ENCODE data around the gene FOXP1. TPM values are rescaled to one million over a fixed set of nuclear protein-coding genes. Genes with fewer than 3 reads are reported as not detected.

Gene FOXP1
- total and polyA plus RNA-seq, 2 of the 13 experiments (the other 11 are each of a cell fraction or from before 2014, with no cell fraction given), result 40.4 to 59.0 TPM

DNA sequence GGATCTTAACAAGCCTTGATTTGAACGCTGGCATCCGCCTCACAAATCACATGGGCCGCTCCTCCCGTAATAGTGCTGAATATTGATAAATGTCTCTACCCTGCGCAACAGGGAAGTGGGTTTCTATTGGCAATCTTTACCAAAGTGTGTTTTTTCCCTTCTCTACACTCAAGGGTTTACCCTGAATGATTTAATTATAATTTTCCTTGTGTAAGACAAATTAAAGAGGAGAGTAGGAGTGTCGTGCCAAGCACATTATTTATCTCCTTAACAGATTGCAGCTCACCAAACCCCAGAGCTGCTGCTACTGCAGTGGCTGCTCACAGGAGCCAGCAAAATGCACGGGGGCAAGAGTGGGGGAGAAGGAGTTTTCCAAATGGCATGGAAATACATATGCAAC, 545.8 kb downstream of the FOXP1 start (continued):
- TF ChIP-seq, protein P1, sequence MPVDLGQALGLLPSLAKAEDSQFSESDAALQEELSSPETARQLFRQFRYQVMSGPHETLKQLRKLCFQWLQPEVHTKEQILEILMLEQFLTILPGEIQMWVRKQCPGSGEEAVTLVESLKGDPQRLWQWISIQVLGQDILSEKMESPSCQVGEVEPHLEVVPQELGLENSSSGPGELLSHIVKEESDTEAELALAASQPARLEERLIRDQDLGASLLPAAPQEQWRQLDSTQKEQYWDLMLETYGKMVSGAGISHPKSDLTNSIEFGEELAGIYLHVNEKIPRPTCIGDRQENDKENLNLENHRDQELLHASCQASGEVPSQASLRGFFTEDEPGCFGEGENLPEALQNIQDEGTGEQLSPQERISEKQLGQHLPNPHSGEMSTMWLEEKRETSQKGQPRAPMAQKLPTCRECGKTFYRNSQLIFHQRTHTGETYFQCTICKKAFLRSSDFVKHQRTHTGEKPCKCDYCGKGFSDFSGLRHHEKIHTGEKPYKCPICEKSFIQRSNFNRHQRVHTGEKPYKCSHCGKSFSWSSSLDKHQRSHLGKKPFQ (CRISPR knock-in tag; IDR thresholded peaks at IDR 0.05; ENCODE audit: insufficient replicate concordance), result no peak
- TF ChIP-seq SKI (IDR thresholded peaks at IDR 0.05; ENCODE audit: partially characterized antibody) (no peak), NR2F6 (IDR thresholded peaks at IDR 0.05) (no peak), NR2F6 (CRISPR knock-in tag; IDR thresholded peaks at IDR 0.05) (no peak)

DNA sequence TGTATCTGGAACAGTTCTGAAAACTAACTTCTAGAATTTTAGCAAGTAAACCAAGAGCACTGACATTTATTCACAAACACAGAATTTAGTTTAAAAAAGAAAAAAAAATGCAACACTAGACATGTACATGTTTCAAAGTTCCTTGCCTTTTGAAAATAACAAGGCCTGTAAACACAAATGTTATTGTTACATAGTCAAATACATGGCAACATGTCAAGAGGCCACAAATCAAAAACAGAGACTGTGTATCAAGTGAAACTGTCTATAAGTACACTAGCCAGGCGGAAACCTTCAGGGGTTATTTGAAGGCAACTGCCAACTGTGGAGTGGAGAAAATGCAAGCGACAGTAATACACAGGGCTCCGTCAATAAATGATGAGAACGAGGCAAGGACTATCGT, 547.6 kb downstream of the FOXP1 start:
- 0 out of 2 replicates have a peak, but pooled peaks cover 4% of the 10 kb centered on the region for H4K20me1 ChIP-seq (ENCODE audit: insufficient read depth, low read length)
- DNase-seq (ENCODE audit: low spot score) (no peak), ATAC-seq (no peak), FAIRE-seq (no peak)
- CTCF ChIA-PET (ENCODE audit: low intra/inter-chr PET ratio, low total read pairs), result no interaction called here
- H3K27ac ChIP-seq (ENCODE audit: extremely low read length, insufficient read depth, low read length), result no peak overlapping the region
- H3K4me1 ChIP-seq (ENCODE audit: insufficient read depth, low read length), result peaks cover 26% of the 10 kb centered on the region
- H3K79me2 ChIP-seq (ENCODE audit: insufficient read depth, low read length), result peaks cover 19% of the 10 kb centered on the region
- H3K36me3 ChIP-seq (replicated peaks in 1 of 2; ENCODE audit: control insufficient read depth in 1 of 2, insufficient read depth in 2 of 2, low read length in 2 of 2), result peaks cover 29 to 85% of the 10 kb centered on the region in 2 experiments
- no peak overlapping the region for H3K9ac ChIP-seq (ENCODE audit: insufficient read depth, low read depth, low read length)
- no peak overlapping the region for H3K4me2 ChIP-seq (ENCODE audit: low read depth, low read length)
- no peaks in the 10 kb centered on the region for H3K9me3 ChIP-seq (ENCODE audit: low read length)
- no TSS peak for BruUV-seq (replicated peaks)
- no peak overlapping the region for H2AFZ ChIP-seq (ENCODE audit: low read length)
- H3K27me3 ChIP-seq (ENCODE audit: control insufficient read depth in 1 of 2, insufficient read depth in 2 of 2, low read length in 2 of 2), result no peaks in the 10 kb centered on the region
- in situ Hi-C loops (cut with HindIII; ENCODE audit: extremely low pct_ligation_motif_present, low pct_unique_long_range_greater_than_20kb), result no loop called here
- 97% methylated on average over 5 of the region's 5 CpGs for WGBS (ENCODE audit: low lambda C conversion rate)
- POLR2A ChIA-PET, result no interaction called here
- no peak overlapping the region for H3K4me3 ChIP-seq (replicated peaks in 1 of 3; ENCODE audit: insufficient read depth in 1 of 3, low read depth in 2 of 3, low read length in 3 of 3)
- intact Hi-C loops (cut with micrococcal nuclease; ENCODE audit: unreplicated experiment), result no loop called here
- TF ChIP-seq GABPB1 (CRISPR knock-in tag; IDR thresholded peaks at IDR 0.05), result no peak
- no peak for TF ChIP-seq ZNF839 (CRISPR knock-in tag; IDR thresholded peaks at IDR 0.05; ENCODE audit: borderline replicate concordance)
- TF ChIP-seq KDM4B (CRISPR knock-in tag; IDR thresholded peaks at IDR 0.05), result no peak
- TF ChIP-seq ERF (CRISPR knock-in tag; IDR thresholded peaks at IDR 0.05), result no peak
- TF ChIP-seq ZFYVE20 (CRISPR knock-in tag; IDR thresholded peaks at IDR 0.05; ENCODE audit: borderline replicate concordance, low read depth), result no peak
- TF ChIP-seq, protein P2, sequence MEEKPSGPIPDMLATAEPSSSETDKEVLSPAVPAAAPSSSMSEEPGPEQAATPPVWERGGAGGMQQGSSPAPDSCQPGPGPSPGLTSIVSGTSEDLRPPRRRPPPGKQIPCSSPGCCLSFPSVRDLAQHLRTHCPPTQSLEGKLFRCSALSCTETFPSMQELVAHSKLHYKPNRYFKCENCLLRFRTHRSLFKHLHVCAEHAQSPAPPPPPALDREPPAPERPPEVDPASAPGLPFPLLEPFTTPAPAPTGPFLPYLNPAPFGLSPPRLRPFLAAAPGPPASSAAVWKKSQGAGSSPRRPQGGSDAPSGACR (CRISPR knock-in tag; IDR thresholded peaks at IDR 0.05), result no peak
- TF ChIP-seq, protein P3, sequence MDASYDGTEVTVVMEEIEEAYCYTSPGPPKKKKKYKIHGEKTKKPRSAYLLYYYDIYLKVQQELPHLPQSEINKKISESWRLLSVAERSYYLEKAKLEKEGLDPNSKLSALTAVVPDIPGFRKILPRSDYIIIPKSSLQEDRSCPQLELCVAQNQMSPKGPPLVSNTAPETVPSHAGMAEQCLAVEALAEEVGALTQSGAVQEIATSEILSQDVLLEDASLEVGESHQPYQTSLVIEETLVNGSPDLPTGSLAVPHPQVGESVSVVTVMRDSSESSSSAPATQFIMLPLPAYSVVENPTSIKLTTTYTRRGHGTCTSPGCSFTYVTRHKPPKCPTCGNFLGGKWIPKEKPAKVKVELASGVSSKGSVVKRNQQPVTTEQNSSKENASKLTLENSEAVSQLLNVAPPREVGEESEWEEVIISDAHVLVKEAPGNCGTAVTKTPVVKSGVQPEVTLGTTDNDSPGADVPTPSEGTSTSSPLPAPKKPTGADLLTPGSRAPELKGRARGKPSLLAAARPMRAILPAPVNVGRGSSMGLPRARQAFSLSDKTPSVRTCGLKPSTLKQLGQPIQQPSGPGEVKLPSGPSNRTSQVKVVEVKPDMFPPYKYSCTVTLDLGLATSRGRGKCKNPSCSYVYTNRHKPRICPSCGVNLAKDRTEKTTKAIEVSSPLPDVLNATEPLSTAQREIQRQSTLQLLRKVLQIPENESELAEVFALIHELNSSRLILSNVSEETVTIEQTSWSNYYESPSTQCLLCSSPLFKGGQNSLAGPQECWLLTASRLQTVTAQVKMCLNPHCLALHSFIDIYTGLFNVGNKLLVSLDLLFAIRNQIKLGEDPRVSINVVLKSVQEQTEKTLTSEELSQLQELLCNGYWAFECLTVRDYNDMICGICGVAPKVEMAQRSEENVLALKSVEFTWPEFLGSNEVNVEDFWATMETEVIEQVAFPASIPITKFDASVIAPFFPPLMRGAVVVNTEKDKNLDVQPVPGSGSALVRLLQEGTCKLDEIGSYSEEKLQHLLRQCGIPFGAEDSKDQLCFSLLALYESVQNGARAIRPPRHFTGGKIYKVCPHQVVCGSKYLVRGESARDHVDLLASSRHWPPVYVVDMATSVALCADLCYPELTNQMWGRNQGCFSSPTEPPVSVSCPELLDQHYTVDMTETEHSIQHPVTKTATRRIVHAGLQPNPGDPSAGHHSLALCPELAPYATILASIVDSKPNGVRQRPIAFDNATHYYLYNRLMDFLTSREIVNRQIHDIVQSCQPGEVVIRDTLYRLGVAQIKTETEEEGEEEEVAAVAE (CRISPR knock-in tag; IDR thresholded peaks at IDR 0.05; ENCODE audit: borderline replicate concordance), result no peak
- no peak for TF ChIP-seq SRF (IDR thresholded peaks at IDR 0.05; ENCODE audit: low read depth, low read length)
- no peak for TF ChIP-seq ZNF331 (CRISPR knock-in tag; IDR thresholded peaks at IDR 0.05)
- no peak for TF ChIP-seq WIZ (CRISPR knock-in tag; IDR thresholded peaks at IDR 0.05)
- no peak for TF ChIP-seq NR2C2 (CRISPR knock-in tag; IDR thresholded peaks at IDR 0.05; ENCODE audit: borderline replicate concordance)
- TF ChIP-seq, protein P4, sequence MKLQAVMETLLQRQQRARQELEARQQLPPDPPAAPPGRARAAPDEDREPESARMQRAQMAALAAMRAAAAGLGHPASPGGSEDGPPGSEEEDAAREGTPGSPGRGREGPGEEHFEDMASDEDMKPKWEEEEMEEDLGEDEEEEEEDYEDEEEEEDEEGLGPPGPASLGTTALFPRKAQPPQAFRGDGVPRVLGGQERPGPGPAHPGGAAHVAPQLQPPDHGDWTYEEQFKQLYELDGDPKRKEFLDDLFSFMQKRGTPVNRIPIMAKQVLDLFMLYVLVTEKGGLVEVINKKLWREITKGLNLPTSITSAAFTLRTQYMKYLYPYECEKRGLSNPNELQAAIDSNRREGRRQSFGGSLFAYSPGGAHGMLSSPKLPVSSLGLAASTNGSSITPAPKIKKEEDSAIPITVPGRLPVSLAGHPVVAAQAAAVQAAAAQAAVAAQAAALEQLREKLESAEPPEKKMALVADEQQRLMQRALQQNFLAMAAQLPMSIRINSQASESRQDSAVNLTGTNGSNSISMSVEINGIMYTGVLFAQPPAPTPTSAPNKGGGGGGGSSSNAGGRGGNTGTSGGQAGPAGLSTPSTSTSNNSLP (IDR thresholded peaks at IDR 0.05; ENCODE audit: low read depth, low read length), result no peak
- no peak for TF ChIP-seq ZSCAN22 (CRISPR knock-in tag; IDR thresholded peaks at IDR 0.05)
